AG09319 (cell line): ENCODE results near the gene WTAP.
"Not testable (repeated sequence)": the region's sequence is repeated elsewhere in the genome, so short reads cannot be mapped to it uniquely, and the experiment has no call there.

Source experiments
- DNase-seq: peaks from one replicate; pipeline ENCODE4 v3.0.0-alpha.2; 2010; ENCODE audit warnings: low read depth; ENCODE audit errors: extremely low read depth
- CTCF ChIP-seq: IDR thresholded peaks from 2 replicates; pipeline ENCODE4 v1.5.1; 2011; ENCODE audit warnings: low read depth, mild to moderate bottlenecking, inconsistent platforms, low read length, moderate library complexity

WTAP gene

GRCh38 chr6:159790149-159790955, 63.0 kb downstream of the WTAP start, which contains the start of gene MRPL18:
Gene MRPL18, plus strand, starts transcription at chr6:159790467. Its CDS starts 121 bp downstream, at chr6:159790588.
- DNase-seq, result peak; percentile 96
- TF ChIP-seq CTCF, result no peak

- no peak for DNase-seq
- no peak for TF ChIP-seq CTCF
These were observed 63.8 kb downstream of the WTAP start for GRCh38 chr6:159790956-159791598.

- not testable (repeated sequence) for DNase-seq
These were observed 67.7 kb downstream of the WTAP start for GRCh38 chr6:159794976-159795375.

GRCh38 chr6:159797554-159797953, 70.2 kb downstream of the WTAP start:
- no peak for TF ChIP-seq CTCF
- DNase-seq, result no peak

- TF ChIP-seq CTCF, result no peak
- no peak for DNase-seq
These were observed 73.0 kb downstream of the WTAP start, which contains the start of gene PNLDC1 for GRCh38 chr6:159800141-159800865. Gene PNLDC1, plus strand, starts transcription at chr6:159800276. Its CDS starts 32 bp downstream, at chr6:159800308.

- no peak for TF ChIP-seq CTCF
- DNase-seq, result no peak
These were observed 74.6 kb downstream of the WTAP start for GRCh38 chr6:159801935-159802334.

GRCh38 chr6:159804504-159804903, 77.2 kb downstream of the WTAP start:
- TF ChIP-seq CTCF, result no peak
- DNase-seq, result no peak
